Caco-2 (cell line): ENCODE data around the gene DCUN1D2. TPM values are rescaled to one million over a fixed set of nuclear protein-coding genes. Genes with fewer than 3 reads are reported as not detected.

Experiments
- BruUV-seq: library from RNA; stranded (reverse); fragments of 400-500 nt; replicated peaks from 2 replicates; lab custom pipeline; 2021; lab: Mats Ljungman, UMichigan
- CTCF ChIA-PET: fragments of 300-600 bp; sonication (Branson Sonifier 250); formaldehyde crosslinking; loops from one replicate; lab custom pipeline; 2022; ENCODE audit warnings: antibody characterized with exemption; lab: Charles Lee
- POLR2A ChIA-PET: fragments of 300-600 bp; sonication (Branson Sonifier 250); formaldehyde crosslinking; loops from one replicate; lab custom pipeline; 2022; ENCODE audit warnings: antibody characterized with exemption; lab: Charles Lee
- DNase-seq, 2 experiments: peaks; one replicate each; pipeline versions ENCODE4 v3.0.0 to v3.0.0-alpha.2; 2020 to 2022
- H3K27me3 ChIP-seq: replicated peaks from 2 replicates; pipeline ENCODE4 v1.6.0; 2011; ENCODE audit warnings: low read length; ENCODE audit not compliant: control insufficient read depth, insufficient read depth
- H3K36me3 ChIP-seq: 2 replicates; pipeline ENCODE4 v1.5.1; 2011; ENCODE audit warnings: low read length; ENCODE audit not compliant: control insufficient read depth, insufficient read depth
- H3K4me1 ChIP-seq: fragments of 250-450 bp; sonication (Bioruptor Pico); 2 replicates; pipeline ENCODE4 v1.5.1; 2020; ENCODE audit warnings: mild to moderate bottlenecking
- H3K4me3 ChIP-seq: 2 replicates; pipeline ENCODE4 v1.5.1; 2011; ENCODE audit warnings: low read depth, mild to moderate bottlenecking, control low read depth, low read length
- H3K9me3 ChIP-seq: fragments of 250-450 bp; sonication (Bioruptor Pico); 2 replicates; pipeline ENCODE4 v1.5.1; 2020; ENCODE audit warnings: mild to moderate bottlenecking, moderate library complexity
- H3K27ac Mint-ChIP-seq: one replicate; pipeline ENCODE4 v1.8.0; 2022; ENCODE audit warnings: mixed read lengths; ENCODE audit not compliant: unreplicated experiment
- H3K27me3 Mint-ChIP-seq: one replicate; pipeline ENCODE4 v1.8.0; 2022; ENCODE audit warnings: mixed read lengths; ENCODE audit not compliant: insufficient read depth, unreplicated experiment
- H3K36me3 Mint-ChIP-seq: one replicate; pipeline ENCODE4 v1.8.0; 2022; ENCODE audit warnings: mild to moderate bottlenecking, mixed read lengths; ENCODE audit not compliant: insufficient read depth, unreplicated experiment
- H3K4me1 Mint-ChIP-seq: one replicate; pipeline ENCODE4 v1.8.0; 2022; ENCODE audit warnings: low read depth, mixed read lengths; ENCODE audit not compliant: unreplicated experiment
- H3K4me3 Mint-ChIP-seq: one replicate; pipeline ENCODE4 v1.8.0; 2022; ENCODE audit warnings: mild to moderate bottlenecking, moderate library complexity, mixed read lengths; ENCODE audit not compliant: unreplicated experiment
- H3K9me3 Mint-ChIP-seq: one replicate; pipeline ENCODE4 v1.8.0; 2022; ENCODE audit warnings: mixed read lengths; ENCODE audit not compliant: unreplicated experiment
- intact Hi-C: fragments of 100-400 bp; cut with micrococcal nuclease; formaldehyde crosslinking; loops from one replicate; pipeline ENCODE4 v1.10.0; 2022; ENCODE audit not compliant: unreplicated experiment
- total RNA-seq: library from RNA; stranded (reverse); gene quantifications from 2 replicates; pipeline ENCODE4 v1.2.3, GENCODE V29; 2022
- TF ChIP-seq, protein P1 (sequence below), 2 experiments: fragments of 200-600 bp in 1 of 2; IDR thresholded peaks; 1 replicate in 1 of 2; 2 replicates in 1 of 2; pipeline versions ENCODE4 v1.5.1 to v1.8.0; 2011 to 2022; ENCODE audit warnings: antibody characterized with exemption in 1 of 2, control low read depth in 1 of 2, inconsistent platforms in 1 of 2, low read depth in 1 of 2, low read length in 1 of 2, mild to moderate bottlenecking in 1 of 2, moderate library complexity in 1 of 2; ENCODE audit not compliant: insufficient read depth in 1 of 2, severe bottlenecking in 1 of 2, unreplicated experiment in 1 of 2

The DCUN1D2 gene
- total RNA-seq, 1 experiment from 2014 or later, result 59.4 TPM

DNA sequence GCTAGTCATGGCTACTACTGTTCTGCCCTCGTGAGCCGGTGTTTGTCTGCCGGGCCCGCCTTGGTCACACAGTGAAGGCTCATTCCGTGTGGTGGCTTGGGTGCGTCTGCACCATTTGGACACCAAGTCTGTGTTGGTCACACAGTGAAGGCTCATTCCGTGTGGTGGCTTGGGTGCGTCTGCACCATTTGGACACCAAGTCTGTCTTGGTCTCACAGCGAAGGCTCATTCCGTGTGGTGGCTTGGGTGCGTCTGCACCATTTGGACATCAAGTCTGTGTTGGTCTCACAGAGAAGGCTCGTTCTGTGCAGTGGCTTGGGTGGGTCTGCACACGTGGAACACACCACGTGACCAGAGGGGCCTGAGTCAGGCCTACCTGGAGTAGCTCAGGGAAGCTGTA is 29.0 kb upstream of the DCUN1D2 start:
- POLR2A ChIA-PET, result no interaction called here
- intact Hi-C loops, result no loop called here
- CTCF ChIA-PET, result no interaction called here
- no peaks in the 10 kb centered on the region for H3K36me3 ChIP-seq
- peaks cover 72% of the 10 kb centered on the region for H3K36me3 Mint-ChIP-seq
- DNase-seq, result no peak
- no peak overlapping the region for H3K4me3 Mint-ChIP-seq
- H3K9me3 ChIP-seq, result no peaks in the 10 kb centered on the region
- H3K27me3 Mint-ChIP-seq, result no peaks in the 10 kb centered on the region
- no peaks in the 10 kb centered on the region for H3K4me1 Mint-ChIP-seq
- BruUV-seq, result no TSS peak
- TF ChIP-seq, protein P1, sequence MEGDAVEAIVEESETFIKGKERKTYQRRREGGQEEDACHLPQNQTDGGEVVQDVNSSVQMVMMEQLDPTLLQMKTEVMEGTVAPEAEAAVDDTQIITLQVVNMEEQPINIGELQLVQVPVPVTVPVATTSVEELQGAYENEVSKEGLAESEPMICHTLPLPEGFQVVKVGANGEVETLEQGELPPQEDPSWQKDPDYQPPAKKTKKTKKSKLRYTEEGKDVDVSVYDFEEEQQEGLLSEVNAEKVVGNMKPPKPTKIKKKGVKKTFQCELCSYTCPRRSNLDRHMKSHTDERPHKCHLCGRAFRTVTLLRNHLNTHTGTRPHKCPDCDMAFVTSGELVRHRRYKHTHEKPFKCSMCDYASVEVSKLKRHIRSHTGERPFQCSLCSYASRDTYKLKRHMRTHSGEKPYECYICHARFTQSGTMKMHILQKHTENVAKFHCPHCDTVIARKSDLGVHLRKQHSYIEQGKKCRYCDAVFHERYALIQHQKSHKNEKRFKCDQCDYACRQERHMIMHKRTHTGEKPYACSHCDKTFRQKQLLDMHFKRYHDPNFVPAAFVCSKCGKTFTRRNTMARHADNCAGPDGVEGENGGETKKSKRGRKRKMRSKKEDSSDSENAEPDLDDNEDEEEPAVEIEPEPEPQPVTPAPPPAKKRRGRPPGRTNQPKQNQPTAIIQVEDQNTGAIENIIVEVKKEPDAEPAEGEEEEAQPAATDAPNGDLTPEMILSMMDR (IDR thresholded peaks at IDR 0.05; ENCODE audit: insufficient read depth in 1 of 2, low read depth in 1 of 2, low read length in 1 of 2, severe bottlenecking in 1 of 2, unreplicated experiment in 1 of 2), result no peak
- H3K27me3 ChIP-seq, result no peaks in the 10 kb centered on the region
- no peak overlapping the region for H3K27ac Mint-ChIP-seq
- H3K9me3 Mint-ChIP-seq, result no peaks in the 10 kb centered on the region
- no peaks in the 10 kb centered on the region for H3K4me1 ChIP-seq
- no peak overlapping the region for H3K4me3 ChIP-seq

DNA sequence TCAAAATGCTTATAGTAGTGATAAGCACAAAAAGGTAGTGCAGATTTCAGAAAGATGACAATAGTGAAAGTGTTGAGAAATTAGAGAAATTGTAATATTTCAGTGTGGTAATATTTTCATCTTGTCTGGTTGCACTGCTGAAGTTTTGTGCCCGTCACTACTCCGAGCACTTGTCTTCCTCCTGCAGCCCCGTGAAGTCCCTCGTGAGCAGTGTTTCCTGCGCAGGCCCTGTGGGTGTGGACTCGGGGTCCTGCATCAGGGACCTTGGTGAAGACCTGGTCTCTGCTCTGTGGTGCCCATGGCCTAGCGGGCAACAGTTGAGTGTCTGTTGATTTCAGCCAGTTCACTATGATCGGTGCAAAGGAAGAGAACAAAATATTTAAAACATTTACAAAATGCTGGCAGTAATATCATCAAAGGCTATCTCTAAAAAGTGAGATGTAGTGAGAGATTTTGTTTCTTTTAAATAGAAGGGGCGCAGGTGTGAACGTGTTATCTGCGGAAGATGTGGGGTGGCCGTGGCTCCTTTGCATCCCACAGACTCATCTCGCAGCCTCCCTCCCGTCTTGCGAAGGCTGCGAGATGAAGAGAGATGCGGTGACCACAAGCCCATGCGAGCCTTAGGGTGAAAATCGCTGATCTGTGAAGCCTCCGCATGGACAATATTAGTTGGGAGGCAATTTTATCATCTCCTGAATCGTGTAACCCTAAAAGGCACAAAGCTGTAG is 27.7 kb upstream of the DCUN1D2 start:
- TF ChIP-seq, protein P1 (IDR thresholded peaks at IDR 0.05; ENCODE audit: insufficient read depth in 1 of 2, low read depth in 1 of 2, low read length in 1 of 2, severe bottlenecking in 1 of 2, unreplicated experiment in 1 of 2), result no peak
- no peaks in the 10 kb centered on the region for H3K27me3 ChIP-seq
- DNase-seq, result no peak
- H3K9me3 ChIP-seq, result no peaks in the 10 kb centered on the region
- BruUV-seq, result no TSS peak
- H3K36me3 ChIP-seq, result no peaks in the 10 kb centered on the region
- no peak overlapping the region for H3K27ac Mint-ChIP-seq
- POLR2A ChIA-PET, result no interaction called here
- H3K4me3 ChIP-seq, result no peak overlapping the region
- H3K27me3 Mint-ChIP-seq, result no peaks in the 10 kb centered on the region
- intact Hi-C loops, result no loop called here
- H3K4me3 Mint-ChIP-seq, result no peak overlapping the region
- no peaks in the 10 kb centered on the region for H3K4me1 Mint-ChIP-seq
- H3K9me3 Mint-ChIP-seq, result no peaks in the 10 kb centered on the region
- CTCF ChIA-PET, result interaction anchor here (0.6 kb wide), 1 partner anchor 367 kb away, joined by 3 read pairs; no protein-coding TSS in a partner anchor
- H3K4me1 ChIP-seq, result no peaks in the 10 kb centered on the region
- H3K36me3 Mint-ChIP-seq, result peaks cover 72% of the 10 kb centered on the region

DNA sequence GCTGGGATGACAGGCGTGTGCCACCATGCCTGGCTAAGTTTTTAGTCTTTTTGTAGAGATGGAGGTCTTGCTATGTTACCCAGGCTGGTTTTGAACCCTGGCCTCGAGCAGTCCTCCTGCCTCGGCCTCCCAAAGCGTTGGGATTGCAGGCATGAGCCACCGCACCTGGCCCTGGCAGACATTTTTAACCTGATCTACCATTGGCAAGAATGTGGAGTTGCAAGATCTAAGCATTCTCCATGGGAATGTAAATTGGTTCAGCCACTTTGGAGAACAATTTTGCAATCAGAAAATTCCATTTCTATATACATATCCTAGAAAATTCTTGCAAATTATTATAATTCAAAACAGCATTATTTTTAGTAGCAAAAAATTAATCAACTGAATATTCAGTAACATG is 24.3 kb upstream of the DCUN1D2 start:
- H3K9me3 Mint-ChIP-seq, result no peaks in the 10 kb centered on the region
- POLR2A ChIA-PET, result no interaction called here
- DNase-seq, result no peak
- H3K27ac Mint-ChIP-seq, result no peak overlapping the region
- H3K36me3 Mint-ChIP-seq, result peaks cover 70% of the 10 kb centered on the region
- H3K36me3 ChIP-seq, result 0 out of 2 replicates have a peak, but pooled peaks cover 1% of the 10 kb centered on the region
- no peaks in the 10 kb centered on the region for H3K4me1 Mint-ChIP-seq
- CTCF ChIA-PET, result no interaction called here
- no peaks in the 10 kb centered on the region for H3K27me3 Mint-ChIP-seq
- H3K9me3 ChIP-seq, result no peaks in the 10 kb centered on the region
- no peak overlapping the region for H3K4me3 ChIP-seq
- no peak overlapping the region for H3K4me3 Mint-ChIP-seq
- BruUV-seq, result no TSS peak
- TF ChIP-seq, protein P1 (IDR thresholded peaks at IDR 0.05; ENCODE audit: insufficient read depth in 1 of 2, low read depth in 1 of 2, low read length in 1 of 2, severe bottlenecking in 1 of 2, unreplicated experiment in 1 of 2), result no peak
- intact Hi-C loops, result no loop called here
- H3K4me1 ChIP-seq, result no peaks in the 10 kb centered on the region
- no peaks in the 10 kb centered on the region for H3K27me3 ChIP-seq
